HG03432 (cell line): ENCODE measurements around the gene OR2A42.
"Not testable (repeated sequence)": the region's sequence is repeated elsewhere in the genome, so short reads cannot be mapped to it uniquely, and the experiment has no call there.

Experiments used
- ATAC-seq: cut with Tn5 transposase; IDR thresholded peaks from one replicate; pipeline ENCODE4 v1.9.1; 2021; ENCODE audit warnings: mild to moderate bottlenecking, moderate library complexity; ENCODE audit not compliant: unreplicated experiment

OR2A42 gene

GRCh38 chr7:144239365-144239764 lies at the start of gene OR2A42:
Gene OR2A42, minus strand, starts transcription at chr7:144239605. Its CDS starts 6,762 bp downstream, at chr7:144232843.
- ATAC-seq: not testable (repeated sequence)

GRCh38 chr7:144287171-144287784 lies 47.9 kb upstream of the OR2A42 start:
- not testable (repeated sequence) for ATAC-seq

GRCh38 chr7:144283716-144284115 lies 44.3 kb upstream of the OR2A42 start:
- not testable (repeated sequence) for ATAC-seq

GRCh38 chr7:144282490-144282889 lies 43.1 kb upstream of the OR2A42 start:
- not testable (repeated sequence) for ATAC-seq

- ATAC-seq: not testable (repeated sequence)
Observed at GRCh38 chr7:144281981-144282380, 42.6 kb upstream of the OR2A42 start.

GRCh38 chr7:144280010-144280409 lies 40.6 kb upstream of the OR2A42 start:
- not testable (repeated sequence) for ATAC-seq

- ATAC-seq: not testable (repeated sequence)
Observed at GRCh38 chr7:144275281-144275680, 35.9 kb upstream of the OR2A42 start.

GRCh38 chr7:144269188-144269587 lies 29.8 kb upstream of the OR2A42 start, which contains the start of gene CTAGE8:
Gene CTAGE8, minus strand, starts transcription at chr7:144269288. Its CDS starts 38 bp downstream, at chr7:144269250.
- ATAC-seq: not testable (repeated sequence)

GRCh38 chr7:144264692-144265091 lies 25.3 kb upstream of the OR2A42 start, which contains the start of gene OR2A7:
Gene OR2A7, minus strand, starts transcription at chr7:144264792. Its CDS starts 5,164 bp downstream, at chr7:144259628.
- not testable (repeated sequence) for ATAC-seq

GRCh38 chr7:144262128-144262527 lies 22.7 kb upstream of the OR2A42 start:
- ATAC-seq: not testable (repeated sequence)

- ATAC-seq: not testable (repeated sequence)
Observed at GRCh38 chr7:144259067-144259466, 19.7 kb upstream of the OR2A42 start.

- ATAC-seq: no peak
Observed at GRCh38 chr7:144256112-144256511, 16.7 kb upstream of the OR2A42 start.

GRCh38 chr7:144255471-144255897 lies 16.1 kb upstream of the OR2A42 start:
- ATAC-seq: no peak

GRCh38 chr7:144252307-144252706 lies 12.9 kb upstream of the OR2A42 start:
- not testable (repeated sequence) for ATAC-seq

GRCh38 chr7:144247674-144248330 lies 8.4 kb upstream of the OR2A42 start:
- ATAC-seq: not testable (repeated sequence)

GRCh38 chr7:144246967-144247366 lies 7.6 kb upstream of the OR2A42 start:
- ATAC-seq: not testable (repeated sequence)

GRCh38 chr7:144245372-144245771 lies 6.0 kb upstream of the OR2A42 start:
- not testable (repeated sequence) for ATAC-seq

GRCh38 chr7:144238530-144239082 lies 799 bp downstream of the OR2A42 start:
- not testable (repeated sequence) for ATAC-seq

- ATAC-seq: not testable (repeated sequence)
Observed at GRCh38 chr7:144233039-144233438, 6.4 kb downstream of the OR2A42 start.

GRCh38 chr7:144231027-144231426 lies 8.4 kb downstream of the OR2A42 start:
- not testable (repeated sequence) for ATAC-seq

GRCh38 chr7:144228810-144229209 lies 10.6 kb downstream of the OR2A42 start:
- ATAC-seq: not testable (repeated sequence)

- not testable (repeated sequence) for ATAC-seq
Observed at GRCh38 chr7:144226866-144227265, 12.5 kb downstream of the OR2A42 start.
